ENCODE results near the gene MRFAP1L1.
A peak's percentile ranks its signal among the peaks of the same experiment; 100 is the strongest.
"Not testable (repeated sequence)": the region's sequence is repeated elsewhere in the genome, so short reads cannot be mapped to it uniquely, and the experiment has no call there.

Gene MRFAP1L1

GRCh38 chr4:6688879-6689505 lies 20.7 kb downstream of the MRFAP1L1 start:
- DNase-seq (ENCODE audit: low read depth) = peak; percentile 40

GRCh38 chr4:6687947-6688878 lies 21.5 kb downstream of the MRFAP1L1 start:
- no peak for DNase-seq (ENCODE audit: low read depth)

GRCh38 chr4:6686104-6686787 lies 23.4 kb downstream of the MRFAP1L1 start:
- no peak for DNase-seq (ENCODE audit: low read depth)

- DNase-seq (ENCODE audit: low read depth) = no peak
These were observed 25.0 kb downstream of the MRFAP1L1 start for GRCh38 chr4:6684656-6685055.

GRCh38 chr4:6682862-6683590 lies 26.6 kb downstream of the MRFAP1L1 start:
- DNase-seq (ENCODE audit: low read depth) = no peak

- no peak for DNase-seq (ENCODE audit: low read depth)
These were observed 28.5 kb downstream of the MRFAP1L1 start for GRCh38 chr4:6681191-6681590.

- DNase-seq (ENCODE audit: low read depth) = no peak
These were observed 29.2 kb downstream of the MRFAP1L1 start for GRCh38 chr4:6680372-6681034.

- DNase-seq (ENCODE audit: low read depth) = no peak
These were observed 32.7 kb downstream of the MRFAP1L1 start for GRCh38 chr4:6676722-6677558.

GRCh38 chr4:6674500-6675149 lies 35.0 kb downstream of the MRFAP1L1 start:
- DNase-seq (ENCODE audit: low read depth) = no peak

- peak; percentile 92 for DNase-seq (ENCODE audit: low read depth)
These were observed 35.8 kb downstream of the MRFAP1L1 start for GRCh38 chr4:6673660-6674499.

- not testable (repeated sequence) for DNase-seq (ENCODE audit: low read depth)
These were observed 36.4 kb downstream of the MRFAP1L1 start for GRCh38 chr4:6673191-6673659.

GRCh38 chr4:6672541-6673190 lies 37.0 kb downstream of the MRFAP1L1 start:
- DNase-seq (ENCODE audit: low read depth) = not testable (repeated sequence)

GRCh38 chr4:6672131-6672530 lies 37.5 kb downstream of the MRFAP1L1 start:
- DNase-seq (ENCODE audit: low read depth) = no peak

GRCh38 chr4:6671648-6672047 lies 38.0 kb downstream of the MRFAP1L1 start:
- DNase-seq (ENCODE audit: low read depth) = no peak

GRCh38 chr4:6668391-6668790 lies 41.3 kb downstream of the MRFAP1L1 start:
- no peak for DNase-seq (ENCODE audit: low read depth)

GRCh38 chr4:6665320-6665654 lies 44.4 kb downstream of the MRFAP1L1 start:
- no peak for DNase-seq (ENCODE audit: low read depth)

- no peak for DNase-seq (ENCODE audit: low read depth)
These were observed 45.9 kb downstream of the MRFAP1L1 start for GRCh38 chr4:6663596-6664393.

- DNase-seq (ENCODE audit: low read depth) = no peak
These were observed 47.1 kb downstream of the MRFAP1L1 start for GRCh38 chr4:6662591-6662990.
